AG09319 (cell line): Measurements from ENCODE around the gene NEDD4L.

ENCODE experiments used
- DNase-seq: peaks from one replicate; pipeline ENCODE4 v3.0.0-alpha.2; 2010; ENCODE audit warnings: low read depth; ENCODE audit errors: extremely low read depth
- CTCF ChIP-seq: IDR thresholded peaks from 2 replicates; pipeline ENCODE4 v1.5.1; 2011; ENCODE audit warnings: low read depth, mild to moderate bottlenecking, inconsistent platforms, low read length, moderate library complexity

The NEDD4L gene

GRCh38 chr18:58191626-58192025, 147.6 kb downstream of the NEDD4L start:
- no peak for TF ChIP-seq CTCF
- DNase-seq = no peak

- DNase-seq = no peak
- no peak for TF ChIP-seq CTCF
Observed at GRCh38 chr18:58192519-58192918, 148.5 kb downstream of the NEDD4L start.

- TF ChIP-seq CTCF = no peak
- DNase-seq = no peak
Observed at GRCh38 chr18:58194028-58194427, 150.0 kb downstream of the NEDD4L start.

GRCh38 chr18:58195278-58195765, 151.3 kb downstream of the NEDD4L start:
- DNase-seq = no peak

GRCh38 chr18:58196164-58196563, 152.1 kb downstream of the NEDD4L start:
- TF ChIP-seq CTCF = no peak

More at GRCh38 chr18:58195278-58195765, 151.3 kb downstream of the NEDD4L start:
- no peak for TF ChIP-seq CTCF

DNA sequence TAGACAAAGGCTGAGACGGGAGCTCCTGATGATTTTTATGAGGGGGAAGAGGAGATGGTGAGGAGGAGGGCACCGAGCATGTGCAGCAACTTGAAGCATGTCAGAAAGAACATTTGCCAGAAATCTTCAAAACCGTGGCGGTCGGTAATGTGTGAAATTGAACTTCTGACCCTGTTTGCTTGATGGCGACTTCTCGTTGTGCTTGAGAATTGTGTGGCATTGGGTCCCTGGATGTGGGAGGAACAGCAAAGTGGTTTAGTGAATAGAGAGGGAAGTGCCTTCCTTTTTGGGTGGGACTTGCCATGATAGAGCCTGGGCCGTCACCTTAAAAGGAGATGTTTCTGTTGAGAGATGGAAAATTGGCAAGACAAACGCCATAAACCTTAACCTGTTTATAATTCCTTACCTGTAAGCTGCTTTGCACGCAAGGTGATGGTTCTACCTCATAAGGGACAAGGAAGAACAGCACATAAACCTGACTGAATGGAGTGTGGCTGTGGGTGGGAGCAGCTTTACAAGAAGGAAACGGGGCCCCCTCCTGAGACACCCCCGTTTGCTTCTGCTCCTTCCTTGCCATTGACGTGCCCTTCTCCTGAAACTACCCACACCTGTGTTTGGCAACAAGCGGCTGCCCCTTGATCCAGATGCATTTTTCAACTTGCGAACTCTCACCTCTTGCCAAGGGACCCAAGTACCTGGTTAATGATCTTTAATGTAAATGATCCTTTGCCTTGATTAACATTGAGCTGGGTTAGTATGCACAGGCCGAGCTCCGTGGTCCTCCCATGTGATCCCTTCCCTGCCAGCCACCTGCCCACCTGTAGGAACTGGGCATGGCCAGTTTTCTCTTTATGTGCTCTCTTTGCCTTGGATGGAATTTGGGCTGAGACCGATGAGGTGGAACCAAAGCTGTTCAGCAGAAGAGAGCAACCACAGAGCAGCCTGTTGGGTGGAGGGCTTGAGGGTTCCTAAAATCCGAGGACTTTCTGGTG, 153.2 kb downstream of the NEDD4L start:
- DNase-seq = no peak

More at GRCh38 chr18:58196164-58196563, 152.1 kb downstream of the NEDD4L start:
- DNase-seq = no peak

More for the DNA sequence above, 153.2 kb downstream of the NEDD4L start:
- TF ChIP-seq CTCF = no peak
